GM19099 (cell line): ENCODE data around the gene ERICH6.

Source experiments
- POLR2A ChIP-seq: IDR thresholded peaks from 3 replicates; pipeline ENCODE4 v1.6.1; 2011; ENCODE audit warnings: low read depth; ENCODE audit not compliant: insufficient read length; ENCODE audit errors: extremely low read depth

The ERICH6 gene

GRCh38 chr3:150703756-150704344 lies at the start of gene ERICH6:
Gene ERICH6 (minus strand): TSS chr3:150703920. CDS start chr3:150703898, 22 bp downstream.
- TF ChIP-seq POLR2A, result peak; percentile 46

DNA sequence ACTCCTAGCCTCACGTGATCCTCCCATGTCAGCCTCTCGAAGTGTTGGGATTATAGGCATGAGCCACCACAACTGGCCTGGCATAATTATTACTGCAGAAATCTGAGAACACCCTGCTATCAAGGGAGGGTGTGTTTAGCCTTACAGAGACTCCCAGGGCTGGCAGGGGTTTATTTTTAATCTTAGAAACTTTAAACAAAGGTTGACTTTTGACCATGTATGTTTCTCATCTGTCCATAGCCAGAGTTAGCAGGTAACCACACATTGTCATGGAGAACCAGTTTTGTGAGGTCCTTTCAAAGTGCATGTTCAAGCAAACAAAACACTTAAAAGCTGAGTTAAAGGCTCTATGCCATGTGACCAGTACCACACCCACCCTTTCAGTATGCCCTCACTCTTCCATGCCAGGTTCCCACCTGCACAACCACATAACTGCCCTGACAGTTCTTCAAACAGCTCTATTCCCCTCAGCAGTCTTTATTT lies 48.1 kb upstream of the ERICH6 start:
- TF ChIP-seq POLR2A, result no peak

DNA sequence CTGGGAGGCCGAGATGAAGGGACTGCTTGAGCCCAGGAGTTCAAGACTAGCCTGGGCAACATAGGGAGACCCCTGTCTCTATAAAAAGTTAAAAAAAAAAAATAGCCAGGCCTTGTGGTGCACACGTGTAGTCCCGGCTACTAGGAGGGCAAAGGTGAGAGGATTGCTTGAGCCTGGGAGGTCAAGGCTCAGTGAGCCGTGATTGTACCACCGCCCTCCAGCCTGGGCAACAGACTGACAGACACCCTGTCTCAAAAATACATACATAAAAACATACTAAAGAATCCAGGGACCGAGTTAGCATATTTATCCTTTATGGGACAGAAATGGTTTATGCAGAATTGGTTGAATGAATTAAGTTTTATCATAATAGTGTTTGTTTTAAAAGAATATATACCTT lies 45.5 kb upstream of the ERICH6 start:
- no peak for TF ChIP-seq POLR2A

DNA sequence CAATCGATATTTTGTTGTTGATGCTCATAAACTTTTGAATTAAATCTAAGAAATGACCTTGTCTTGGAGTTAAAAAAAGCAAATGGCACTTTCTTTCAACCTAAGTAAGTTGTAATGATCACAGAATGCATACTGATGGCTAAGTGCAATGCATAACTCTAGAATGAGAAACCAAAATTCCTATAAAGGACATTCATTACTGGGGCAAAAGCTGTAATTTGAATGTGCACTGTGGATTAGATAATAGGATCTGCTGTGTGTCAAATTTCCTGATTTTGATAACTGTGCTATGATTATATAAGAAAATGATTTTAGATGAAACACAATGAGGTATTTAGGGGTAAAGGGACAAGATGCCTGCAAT lies 44.9 kb upstream of the ERICH6 start:
- TF ChIP-seq POLR2A, result no peak

- no peak for TF ChIP-seq POLR2A
Measured at GRCh38 chr3:150747886-150748683, 44.4 kb upstream of the ERICH6 start.

- no peak for TF ChIP-seq POLR2A
Measured at GRCh38 chr3:150746791-150747590, 43.3 kb upstream of the ERICH6 start.

DNA sequence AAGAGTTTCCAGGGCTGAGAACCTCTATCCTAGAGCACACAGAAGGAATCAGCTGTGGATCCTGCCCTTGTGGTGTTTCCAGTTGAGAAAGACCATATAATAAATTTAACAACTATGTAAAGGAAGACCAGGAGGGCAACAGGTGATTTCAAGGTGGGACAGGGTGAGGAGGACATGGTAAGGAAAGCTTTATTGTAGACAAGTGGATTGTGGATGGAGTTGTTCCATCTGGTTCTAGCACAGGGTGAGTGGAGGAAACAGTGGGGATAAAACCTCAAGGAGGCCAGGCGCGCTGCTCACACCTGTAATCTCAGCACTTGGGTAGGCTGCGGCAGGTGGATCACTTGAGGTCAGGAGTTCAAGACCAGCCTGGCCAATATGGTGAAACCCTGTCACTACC lies 42.1 kb upstream of the ERICH6 start:
- TF ChIP-seq POLR2A, result no peak

DNA sequence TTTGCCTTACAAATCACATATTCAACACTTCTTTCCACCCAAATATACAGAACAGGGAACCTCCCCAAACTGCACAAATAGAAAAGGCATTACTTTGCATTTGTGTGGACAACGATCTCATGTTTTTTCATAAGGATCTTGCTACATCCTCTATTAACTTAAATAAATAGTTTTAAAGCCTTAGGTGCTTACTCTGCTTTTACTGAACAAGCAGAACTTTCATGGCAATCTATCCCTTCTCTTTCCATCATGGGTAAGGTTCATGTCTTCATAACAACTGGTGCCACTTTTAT lies 41.1 kb upstream of the ERICH6 start:
- TF ChIP-seq POLR2A, result no peak

GRCh38 chr3:150744041-150744918 lies 40.6 kb upstream of the ERICH6 start:
- no peak for TF ChIP-seq POLR2A

- TF ChIP-seq POLR2A, result no peak
Measured at GRCh38 chr3:150743508-150743907, 39.8 kb upstream of the ERICH6 start.

DNA sequence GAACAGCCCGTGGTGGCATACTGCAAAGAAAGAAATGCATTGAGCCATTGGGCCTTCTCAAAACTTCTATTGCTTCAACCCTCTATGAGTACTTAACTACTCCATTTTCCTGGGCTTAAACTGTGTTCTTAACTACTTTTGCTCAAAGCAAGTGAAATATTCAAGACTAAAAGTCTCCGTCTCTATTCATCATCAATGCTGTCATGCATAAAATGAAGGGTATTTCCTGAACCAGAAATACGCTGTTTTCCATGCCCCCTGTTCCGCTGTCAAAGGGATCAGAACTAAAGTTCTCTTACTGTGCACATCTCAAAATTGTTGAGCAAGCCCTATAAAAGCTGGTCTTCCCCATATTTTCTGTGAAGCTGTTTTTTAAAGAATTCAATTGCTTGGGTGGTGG lies 39.0 kb upstream of the ERICH6 start:
- no peak for TF ChIP-seq POLR2A

DNA sequence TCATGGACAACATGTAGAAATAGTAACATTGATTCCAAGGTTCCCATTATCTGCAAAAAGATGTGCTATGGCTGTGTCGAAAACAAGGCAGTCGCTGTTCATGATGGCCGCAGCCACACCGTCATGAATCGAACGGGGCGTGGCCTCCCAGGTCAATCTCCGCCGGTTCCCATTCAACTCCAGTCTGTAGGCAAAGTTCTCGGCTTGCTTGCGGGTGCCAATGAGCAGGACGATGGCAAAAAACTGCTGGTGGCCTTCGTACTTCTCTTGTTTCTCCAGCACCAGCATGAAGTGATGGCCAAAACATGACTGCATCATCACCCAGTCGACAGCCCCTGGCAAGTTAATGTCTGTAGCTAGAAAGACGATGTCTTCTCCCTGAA lies 38.4 kb upstream of the ERICH6 start:
- TF ChIP-seq POLR2A, result no peak

- no peak for TF ChIP-seq POLR2A
Measured at GRCh38 chr3:150741497-150742140, 37.9 kb upstream of the ERICH6 start.

DNA sequence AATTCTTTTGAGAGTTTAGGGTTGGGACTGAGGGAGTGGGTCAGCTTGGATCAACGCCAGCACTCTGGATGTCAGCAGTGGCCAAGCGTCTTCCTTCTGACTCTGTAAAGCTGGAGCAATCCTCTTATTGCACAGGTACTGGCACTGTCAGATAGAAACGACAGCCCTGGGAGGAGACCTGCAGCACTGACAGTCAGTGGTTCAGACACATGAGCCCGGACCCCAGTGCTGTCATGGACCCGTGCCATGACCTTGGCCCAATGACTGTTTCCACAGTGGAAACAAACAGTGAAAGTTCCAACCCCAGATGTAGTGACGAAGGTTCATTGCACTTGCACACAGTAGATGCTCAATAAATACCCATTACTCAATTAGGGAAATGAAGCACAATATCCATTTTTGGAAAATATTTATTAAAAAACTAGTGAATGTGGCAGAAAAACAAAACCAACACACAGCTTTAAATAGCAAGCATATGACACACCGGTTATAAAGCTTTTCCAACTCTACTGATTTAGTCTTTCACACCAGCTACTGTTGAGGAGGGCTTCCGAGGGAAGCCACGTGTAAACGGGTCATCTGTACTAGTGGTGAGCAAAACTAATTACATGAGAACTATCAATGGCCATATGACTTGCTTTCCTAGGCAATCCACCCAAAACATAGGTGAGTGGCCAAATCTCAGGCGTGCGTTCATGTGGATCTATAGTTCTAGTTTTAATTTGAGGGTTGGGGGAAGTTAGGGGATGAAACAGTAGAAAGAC lies 37.2 kb upstream of the ERICH6 start:
- no peak for TF ChIP-seq POLR2A
